Measurements from ENCODE around the gene CGB1.
A peak's percentile ranks its signal among the peaks of the same experiment; 100 is the strongest.
"Not testable (repeated sequence)": the region's sequence is repeated elsewhere in the genome, so short reads cannot be mapped to it uniquely, and the experiment has no call there.

CGB1 gene

DNA sequence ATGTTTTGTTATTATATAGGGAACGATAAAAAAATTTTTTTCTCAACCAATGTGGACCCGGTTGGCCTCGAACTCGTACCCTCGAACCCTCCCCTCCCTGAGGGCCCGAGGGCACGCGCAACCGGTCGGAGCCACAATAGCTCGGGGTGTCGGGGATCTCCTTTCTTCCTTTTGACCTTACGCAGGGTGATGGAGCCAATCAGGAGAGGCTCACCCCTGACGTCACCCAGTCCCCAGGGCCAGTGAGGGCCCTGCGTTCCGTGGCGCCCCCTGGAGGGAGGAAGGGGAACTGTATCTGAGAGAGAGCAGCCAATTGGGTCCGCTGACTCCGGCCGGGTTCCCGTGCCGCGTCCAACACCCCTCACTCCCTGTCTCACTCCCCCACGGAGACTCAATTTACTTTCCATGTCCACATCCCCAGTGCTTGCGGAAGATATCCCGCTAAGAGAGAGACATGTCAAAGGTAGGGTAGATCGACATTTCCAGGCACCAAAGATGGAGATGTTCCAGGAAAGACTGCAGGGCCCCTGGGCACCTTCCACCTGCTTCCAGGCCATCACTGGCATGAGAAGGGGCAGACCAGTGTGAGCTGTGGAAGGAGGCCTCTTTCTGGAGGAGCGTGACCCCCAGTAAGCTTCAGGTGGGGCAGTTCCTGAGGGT is 4.9 kb downstream of the CGB1 start, which contains the start of gene CGB2:
TSS of gene CGB2 (plus strand) at position 249 of the 660 bp plus-strand sequence. CDS start at position 455, 206 bp downstream.
- H3K36me3 Mint-ChIP-seq (ENCODE audit: low read depth); H3K27ac Mint-ChIP-seq; H3K9me3 Mint-ChIP-seq; H3K4me1 Mint-ChIP-seq; H3K4me3 Mint-ChIP-seq: not testable (repeated sequence)
- TF ChIP-seq, protein P1, sequence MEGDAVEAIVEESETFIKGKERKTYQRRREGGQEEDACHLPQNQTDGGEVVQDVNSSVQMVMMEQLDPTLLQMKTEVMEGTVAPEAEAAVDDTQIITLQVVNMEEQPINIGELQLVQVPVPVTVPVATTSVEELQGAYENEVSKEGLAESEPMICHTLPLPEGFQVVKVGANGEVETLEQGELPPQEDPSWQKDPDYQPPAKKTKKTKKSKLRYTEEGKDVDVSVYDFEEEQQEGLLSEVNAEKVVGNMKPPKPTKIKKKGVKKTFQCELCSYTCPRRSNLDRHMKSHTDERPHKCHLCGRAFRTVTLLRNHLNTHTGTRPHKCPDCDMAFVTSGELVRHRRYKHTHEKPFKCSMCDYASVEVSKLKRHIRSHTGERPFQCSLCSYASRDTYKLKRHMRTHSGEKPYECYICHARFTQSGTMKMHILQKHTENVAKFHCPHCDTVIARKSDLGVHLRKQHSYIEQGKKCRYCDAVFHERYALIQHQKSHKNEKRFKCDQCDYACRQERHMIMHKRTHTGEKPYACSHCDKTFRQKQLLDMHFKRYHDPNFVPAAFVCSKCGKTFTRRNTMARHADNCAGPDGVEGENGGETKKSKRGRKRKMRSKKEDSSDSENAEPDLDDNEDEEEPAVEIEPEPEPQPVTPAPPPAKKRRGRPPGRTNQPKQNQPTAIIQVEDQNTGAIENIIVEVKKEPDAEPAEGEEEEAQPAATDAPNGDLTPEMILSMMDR (IDR thresholded peaks at IDR 0.05; ENCODE audit: unreplicated experiment in 3 of 3) = peak in 1 of 3 experiments; percentile 13
- H3K27me3 Mint-ChIP-seq (ENCODE audit: low read depth) = peaks cover 17% of the 10 kb centered on the region

- H3K9me3 Mint-ChIP-seq; H3K4me3 Mint-ChIP-seq; H3K4me1 Mint-ChIP-seq; H3K27ac Mint-ChIP-seq; H3K36me3 Mint-ChIP-seq (ENCODE audit: low read depth): not testable (repeated sequence)
- peaks cover 15% of the 10 kb centered on the region for H3K27me3 Mint-ChIP-seq (ENCODE audit: low read depth)
These were observed 6.4 kb downstream of the CGB1 start for GRCh38 chr19:49030323-49030722.

DNA sequence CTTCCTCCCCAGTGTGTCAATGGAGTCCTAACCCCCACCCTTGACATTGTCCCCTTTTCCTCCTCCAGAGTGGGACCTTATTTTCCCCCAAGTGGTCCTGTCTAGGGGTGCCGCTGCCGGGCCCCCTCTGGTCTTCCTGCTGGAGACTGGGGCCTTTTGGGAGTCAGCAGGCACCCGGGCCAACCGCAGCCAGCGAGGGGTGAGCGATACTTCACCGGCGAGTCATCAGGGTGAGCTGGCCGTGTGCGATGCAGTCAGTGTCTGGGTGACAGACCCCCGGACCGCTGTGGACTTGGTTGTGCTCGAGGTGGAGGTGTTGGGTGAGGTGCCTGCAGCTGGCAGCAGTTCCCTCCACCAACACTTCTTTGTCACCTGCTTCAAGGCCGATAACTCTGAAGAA is 6.9 kb downstream of the CGB1 start:
- not testable (repeated sequence) for H3K27ac Mint-ChIP-seq; H3K4me3 Mint-ChIP-seq; H3K4me1 Mint-ChIP-seq; H3K36me3 Mint-ChIP-seq (ENCODE audit: low read depth); H3K9me3 Mint-ChIP-seq
- H3K27me3 Mint-ChIP-seq (ENCODE audit: low read depth) = peaks cover 13% of the 10 kb centered on the region

DNA sequence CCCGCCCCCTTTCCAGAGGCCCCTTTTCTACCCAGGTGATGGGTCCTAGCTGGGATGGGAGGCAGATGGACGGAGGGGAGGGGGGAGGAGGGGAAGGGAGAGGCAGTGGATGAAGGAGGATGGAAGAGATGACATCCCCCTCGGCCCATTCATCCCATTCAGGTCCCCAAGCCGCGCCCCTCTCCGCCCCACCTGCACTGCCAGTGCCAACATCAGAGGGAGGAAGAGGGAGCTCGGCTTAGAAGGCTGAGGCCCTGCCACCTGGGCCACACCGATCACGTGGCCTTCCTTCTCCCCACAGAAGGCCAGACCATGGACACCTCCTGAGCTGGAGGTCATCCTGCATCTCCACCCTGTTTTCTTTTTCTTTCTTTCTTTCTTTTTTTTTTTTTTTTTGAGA is 8.0 kb downstream of the CGB1 start:
- not testable (repeated sequence) for H3K4me3 Mint-ChIP-seq; H3K27ac Mint-ChIP-seq; H3K9me3 Mint-ChIP-seq; H3K36me3 Mint-ChIP-seq (ENCODE audit: low read depth); H3K4me1 Mint-ChIP-seq; H3K27me3 Mint-ChIP-seq (ENCODE audit: low read depth)

DNA sequence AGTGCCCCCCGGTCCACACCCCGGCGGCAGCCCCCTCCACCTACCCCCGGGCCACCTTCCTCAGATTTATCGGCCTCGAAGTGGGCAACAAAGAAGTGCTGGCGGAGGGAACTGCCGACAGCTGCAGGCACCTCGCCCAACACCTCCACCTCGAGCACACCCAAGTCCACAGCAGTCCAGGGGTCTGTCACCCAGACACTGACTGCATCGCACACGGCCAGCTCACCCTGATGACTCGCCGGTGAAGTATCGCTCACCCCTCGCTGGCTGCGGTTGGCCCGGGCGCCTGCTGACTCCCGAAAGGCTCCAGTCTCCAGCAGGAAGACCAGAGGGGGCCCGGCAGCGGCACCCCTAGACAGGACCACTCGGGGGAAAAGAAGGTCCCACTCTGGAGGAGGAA is 11.1 kb downstream of the CGB1 start:
- H3K9me3 Mint-ChIP-seq; H3K4me3 Mint-ChIP-seq; H3K27ac Mint-ChIP-seq; H3K4me1 Mint-ChIP-seq; H3K36me3 Mint-ChIP-seq (ENCODE audit: low read depth): not testable (repeated sequence)
- peaks cover 14% of the 10 kb centered on the region for H3K27me3 Mint-ChIP-seq (ENCODE audit: low read depth)

DNA sequence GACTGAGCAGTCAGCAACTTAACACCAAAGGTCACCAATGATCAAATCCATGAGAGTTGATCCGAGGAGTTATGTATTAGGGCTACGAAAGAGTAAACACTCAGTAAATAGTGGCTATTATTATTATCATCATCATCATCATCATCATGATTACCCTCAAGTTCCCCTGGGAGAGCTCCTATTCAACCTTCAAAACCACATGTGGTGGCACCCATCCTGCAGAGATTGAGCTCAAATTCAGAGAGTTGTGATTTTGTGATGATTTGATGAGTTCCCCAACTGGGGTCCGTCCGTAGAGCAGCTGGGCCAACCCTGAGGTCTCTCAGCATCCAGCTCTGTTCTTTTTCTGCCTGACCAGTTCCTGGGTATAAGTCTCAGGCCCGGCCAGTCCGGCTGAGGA is 11.6 kb downstream of the CGB1 start:
- H3K27me3 Mint-ChIP-seq (ENCODE audit: low read depth) = peaks cover 19% of the 10 kb centered on the region
- not testable (repeated sequence) for H3K4me3 Mint-ChIP-seq; H3K36me3 Mint-ChIP-seq (ENCODE audit: low read depth); H3K27ac Mint-ChIP-seq; H3K9me3 Mint-ChIP-seq; H3K4me1 Mint-ChIP-seq

DNA sequence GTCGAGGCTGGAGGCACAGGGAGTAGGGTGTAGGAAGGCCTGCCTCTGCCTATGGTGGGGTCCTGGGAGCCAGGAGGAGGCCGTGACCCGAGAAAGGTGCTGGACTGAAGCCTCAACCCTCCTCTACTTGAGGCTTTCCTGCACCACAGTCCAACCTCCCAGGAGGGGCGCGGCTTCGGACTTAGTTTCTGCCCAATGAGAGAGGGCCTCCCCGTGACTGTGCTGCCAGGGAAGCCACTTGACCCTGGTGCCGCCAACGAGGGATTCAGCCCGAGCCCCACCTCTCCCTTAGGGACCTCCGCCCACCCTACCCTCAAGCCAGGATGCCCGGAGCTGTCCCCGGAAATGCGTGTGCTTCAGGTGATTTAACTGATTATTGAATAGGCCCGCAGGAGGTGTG is 12.5 kb downstream of the CGB1 start, which contains the start of gene CGB3:
TSS of gene CGB3 (minus strand) at position 101 of the 400 bp plus-strand sequence. CDS start 362 bp downstream, outside the sequence.
- not testable (repeated sequence) for H3K36me3 Mint-ChIP-seq (ENCODE audit: low read depth); H3K9me3 Mint-ChIP-seq; H3K4me3 Mint-ChIP-seq; H3K4me1 Mint-ChIP-seq; H3K27ac Mint-ChIP-seq
- H3K27me3 Mint-ChIP-seq (ENCODE audit: low read depth) = peaks cover 28% of the 10 kb centered on the region

DNA sequence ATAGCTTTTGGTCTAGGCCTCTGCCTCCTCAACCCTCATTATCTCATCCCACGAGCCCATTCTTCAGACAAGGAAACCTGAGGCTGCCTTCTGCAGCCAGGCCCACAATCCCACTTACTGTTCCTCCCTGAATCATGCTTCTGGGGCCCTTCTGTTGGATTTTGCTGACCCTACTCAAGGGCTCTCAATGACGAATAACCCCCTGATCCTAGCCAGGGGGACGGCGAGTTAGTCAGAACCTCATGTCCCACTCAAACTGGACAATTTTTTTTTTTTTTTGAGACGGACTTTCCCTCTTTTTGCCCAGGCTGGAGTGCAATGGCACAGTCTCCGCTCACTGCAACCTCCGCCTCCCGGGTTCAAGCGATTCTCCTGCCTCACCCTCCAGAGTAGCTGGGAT is 14.6 kb downstream of the CGB1 start:
- H3K9me3 Mint-ChIP-seq = no peaks in the 10 kb centered on the region
- H3K27ac Mint-ChIP-seq = no peak overlapping the region
- H3K4me1 Mint-ChIP-seq = peaks cover 7% of the 10 kb centered on the region
- TF ChIP-seq, protein P1 (IDR thresholded peaks at IDR 0.05; ENCODE audit: unreplicated experiment in 3 of 3) = no peak
- H3K36me3 Mint-ChIP-seq (ENCODE audit: low read depth) = no peaks in the 10 kb centered on the region
- no peak overlapping the region for H3K4me3 Mint-ChIP-seq
- peaks cover 42% of the 10 kb centered on the region for H3K27me3 Mint-ChIP-seq (ENCODE audit: low read depth)

GRCh38 chr19:49020931-49021895 is 15.5 kb downstream of the CGB1 start:
- peaks cover 44% of the 10 kb centered on the region for H3K27me3 Mint-ChIP-seq (ENCODE audit: low read depth)
- H3K9me3 Mint-ChIP-seq = no peaks in the 10 kb centered on the region
- peak overlapping the region in 2 of 3 experiments; percentile 4 to 8 for H3K4me3 Mint-ChIP-seq
- H3K36me3 Mint-ChIP-seq (ENCODE audit: low read depth) = no peaks in the 10 kb centered on the region
- H3K27ac Mint-ChIP-seq = peak overlapping the region in 1 of 3 experiments; percentile 12
- peaks cover 7% of the 10 kb centered on the region for H3K4me1 Mint-ChIP-seq
- TF ChIP-seq, protein P1 (IDR thresholded peaks at IDR 0.05; ENCODE audit: unreplicated experiment in 3 of 3) = no peak

Measured in nephron (organoid).